Measurements from ENCODE around the gene CAPN1. TPM values are rescaled to one million over a fixed set of nuclear protein-coding genes. Genes with fewer than 3 reads are reported as not detected.
"Not testable (repeated sequence)": the region's sequence is repeated elsewhere in the genome, so short reads cannot be mapped to it uniquely, and the experiment has no call there.

The CAPN1 gene
- total RNA-seq = 235 and 239 TPM in 2 replicates

DNA sequence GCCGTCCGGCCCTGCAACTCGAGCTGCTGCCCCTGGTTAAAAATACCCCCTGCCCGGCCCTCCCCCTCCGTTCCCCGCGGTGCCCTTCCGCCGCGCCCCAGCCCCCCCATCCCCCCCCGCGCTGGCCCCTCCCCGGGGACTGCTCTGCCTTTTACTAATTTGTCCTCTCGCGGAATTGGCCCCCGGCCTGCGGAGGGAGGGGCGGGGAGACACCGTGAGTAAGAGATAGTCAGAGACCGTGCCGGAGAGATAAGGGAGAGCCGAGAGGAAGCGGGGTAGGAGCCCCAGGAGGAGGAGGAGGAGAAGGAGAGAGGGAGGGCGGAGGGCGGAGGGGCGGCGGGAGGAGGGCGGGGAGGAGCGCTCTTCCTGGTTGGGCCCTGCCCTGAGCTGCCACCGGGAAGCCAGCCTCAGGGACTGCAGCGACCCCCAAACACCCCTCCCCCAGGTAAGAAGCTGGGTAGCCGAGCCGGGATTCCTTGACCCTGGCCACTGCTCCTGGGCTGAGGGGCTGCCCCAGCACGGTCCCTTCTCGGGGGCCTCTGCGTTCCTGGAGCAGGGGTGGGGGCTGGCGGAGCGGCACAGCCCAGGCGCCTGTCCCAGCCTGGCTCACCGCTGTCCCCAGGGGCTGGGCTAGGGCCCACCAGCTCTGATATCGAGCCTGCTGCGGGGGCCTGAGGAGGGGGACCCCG, at the start of gene CAPN1:
Gene CAPN1, plus strand, starts transcription at position 360 of the 689 bp plus-strand sequence. CDS start 774 bp downstream, outside the sequence.
- no peak for DNase-seq (ENCODE audit: extremely low read depth, low read depth, low spot score)

DNA sequence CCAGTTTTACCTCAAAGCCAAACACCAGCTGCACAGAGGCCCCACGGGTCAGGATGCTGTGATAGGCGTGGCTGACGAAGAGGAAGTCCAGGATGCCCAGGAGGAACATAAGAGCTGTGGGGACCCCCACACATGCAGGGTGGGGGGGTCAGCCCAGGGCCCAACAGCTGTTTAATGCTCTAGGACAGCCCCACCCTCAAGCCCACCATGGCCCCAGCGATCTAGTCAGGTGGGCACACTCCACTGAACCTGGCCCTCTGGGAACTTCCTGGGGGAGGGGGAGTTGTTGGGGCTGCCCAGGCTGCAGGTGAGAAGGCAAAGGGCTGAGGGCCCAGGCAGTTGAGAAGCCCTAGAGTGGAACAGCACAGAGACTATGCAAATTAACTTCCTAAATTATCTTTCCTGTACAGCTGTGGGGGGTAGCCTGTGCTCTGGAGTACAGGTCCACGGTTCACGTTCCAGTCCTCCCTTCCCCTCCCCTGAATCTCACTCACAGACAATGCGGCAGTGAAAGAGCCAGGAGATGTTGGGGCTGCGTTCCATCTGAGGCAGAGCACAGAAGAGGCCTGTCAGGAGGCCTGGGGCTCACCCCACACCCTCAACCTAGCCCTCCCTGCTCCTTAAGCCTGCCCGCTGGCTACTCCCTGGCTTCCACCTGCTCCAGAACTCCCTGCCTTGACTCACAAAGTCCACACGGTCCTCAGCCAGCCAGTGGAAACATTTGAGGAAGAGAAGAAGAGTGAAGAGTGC, 49.3 kb upstream of the CAPN1 start:
- no peak for DNase-seq (ENCODE audit: extremely low read depth, low read depth, low spot score)

DNA sequence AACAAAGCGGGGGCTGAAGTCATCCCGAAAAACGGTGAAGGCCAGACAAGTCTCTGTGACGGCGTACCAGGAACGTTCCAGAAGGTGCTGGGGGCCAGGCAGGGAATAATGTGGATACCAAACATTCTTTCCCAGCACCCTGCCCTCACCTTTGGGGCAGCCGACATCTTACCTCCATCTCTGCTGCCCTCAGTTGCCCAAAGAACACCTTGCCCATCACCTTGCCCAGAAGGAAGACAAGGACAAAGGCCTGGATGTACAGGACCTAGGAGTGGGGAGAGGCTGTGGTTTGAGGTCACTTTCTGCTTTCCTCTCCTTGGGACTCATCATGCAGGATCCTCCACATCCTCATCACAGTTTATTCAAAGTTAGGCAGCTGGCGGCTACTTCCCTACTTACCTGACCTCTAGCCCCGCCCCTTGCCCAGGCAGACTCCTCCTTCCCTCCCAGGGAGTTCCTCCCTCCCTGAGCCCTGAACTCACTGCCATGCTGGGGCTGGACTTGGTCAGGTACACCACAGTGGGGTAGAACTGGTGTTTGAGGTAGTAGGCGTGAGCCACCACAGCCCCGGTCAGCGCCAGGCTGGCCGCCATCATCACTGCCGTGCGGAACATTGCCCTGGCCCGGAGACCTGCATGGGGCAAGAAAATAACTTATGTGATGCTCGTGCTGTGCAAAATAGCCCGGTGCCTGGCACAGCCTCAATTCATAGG, 48.6 kb upstream of the CAPN1 start:
- no peak for DNase-seq (ENCODE audit: extremely low read depth, low read depth, low spot score)

DNA sequence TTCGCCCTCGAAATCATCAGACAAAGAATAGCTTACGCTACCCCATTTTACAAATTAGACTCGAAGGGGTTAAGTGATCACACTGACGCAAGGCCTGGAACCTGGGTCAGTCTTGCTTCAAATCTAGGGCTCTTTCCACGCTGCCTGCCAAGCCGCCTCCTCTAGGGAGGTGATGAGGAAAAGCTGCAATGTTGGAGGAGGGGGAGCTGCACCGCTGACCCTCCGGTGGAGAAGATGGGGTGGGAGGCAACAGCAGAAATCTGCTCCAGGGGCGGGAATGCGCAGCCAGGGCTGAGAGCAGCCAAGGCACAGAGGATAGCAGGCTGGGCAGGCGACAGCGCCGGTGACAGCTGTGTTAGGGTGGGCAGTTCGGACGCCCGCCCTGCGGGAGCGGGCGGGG, 48.0 kb upstream of the CAPN1 start:
- DNase-seq (ENCODE audit: extremely low read depth, low read depth, low spot score) = no peak

DNA sequence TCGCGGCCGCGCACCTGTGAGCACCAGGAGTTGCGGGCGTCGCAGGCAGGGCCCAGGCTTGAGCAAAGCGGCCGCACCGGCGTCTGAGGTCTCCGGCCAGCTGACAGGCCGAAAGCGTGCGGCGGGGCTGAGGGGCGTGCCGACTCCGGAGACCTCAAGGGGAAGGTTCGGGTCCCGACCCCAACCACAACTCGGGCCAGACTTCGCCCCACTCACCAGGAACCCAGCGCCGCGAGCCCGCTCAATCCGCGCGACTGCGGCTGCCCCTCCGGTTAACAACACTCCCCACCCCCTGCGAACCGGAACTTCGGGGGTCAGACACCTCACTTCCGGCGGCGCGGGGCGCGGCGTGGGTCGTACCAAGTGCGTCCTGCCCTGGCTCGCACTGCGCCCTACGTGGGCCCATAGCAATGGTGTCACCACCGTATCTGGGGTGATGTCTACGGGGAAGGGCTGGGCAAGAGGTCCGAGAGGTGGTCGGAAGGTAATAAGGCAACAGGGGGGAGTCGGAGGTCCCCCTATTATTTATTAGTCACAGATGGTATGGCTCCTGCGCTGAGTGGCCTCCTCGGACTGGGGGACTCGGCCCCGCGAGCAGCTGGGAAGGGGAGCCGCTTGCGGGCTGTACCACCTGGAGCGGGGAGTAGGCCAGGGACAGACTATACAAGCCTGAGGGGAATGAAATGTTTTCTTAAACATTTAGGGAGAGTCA, 47.3 kb upstream of the CAPN1 start, which contains the start of gene SYVN1:
Gene SYVN1, minus strand, starts transcription at position 280 of the 712 bp plus-strand sequence. CDS start 918 bp downstream, outside the sequence.
- DNase-seq (ENCODE audit: extremely low read depth, low read depth, low spot score) = no peak

DNA sequence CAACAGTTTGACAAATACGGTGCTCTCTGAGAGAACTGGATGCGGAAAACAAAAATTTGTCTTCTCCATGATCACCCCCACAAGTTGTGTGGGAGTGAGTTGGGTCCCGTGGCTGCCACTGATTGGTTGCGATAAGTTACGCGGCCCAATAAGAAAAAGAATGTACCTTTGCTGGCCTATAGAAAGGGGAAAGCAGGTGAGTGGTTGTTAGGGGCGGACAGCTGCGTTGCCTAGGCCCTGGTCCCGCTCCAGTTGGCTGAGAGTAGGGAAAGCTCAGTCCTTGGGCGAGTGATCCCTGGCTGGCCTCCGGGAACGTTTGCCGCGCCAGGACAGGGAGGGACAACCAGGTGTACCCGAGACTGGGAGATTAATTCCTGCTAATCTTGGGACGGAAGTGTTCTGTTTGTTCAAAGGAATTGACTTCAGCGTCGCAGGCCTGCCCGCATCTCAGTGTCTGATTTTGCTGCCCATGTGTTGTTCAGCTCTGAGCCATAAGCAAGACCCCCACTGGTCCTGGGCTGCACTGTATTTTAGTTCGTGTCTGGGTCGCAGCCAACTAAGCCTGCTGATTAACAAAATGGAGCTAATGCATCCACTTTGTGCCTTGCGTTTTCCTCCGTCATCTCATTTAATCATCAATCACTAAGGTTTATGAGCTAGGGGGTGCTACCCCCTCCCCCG, 46.6 kb upstream of the CAPN1 start:
- peak; percentile 85 for DNase-seq (ENCODE audit: extremely low read depth, low read depth, low spot score)

DNA sequence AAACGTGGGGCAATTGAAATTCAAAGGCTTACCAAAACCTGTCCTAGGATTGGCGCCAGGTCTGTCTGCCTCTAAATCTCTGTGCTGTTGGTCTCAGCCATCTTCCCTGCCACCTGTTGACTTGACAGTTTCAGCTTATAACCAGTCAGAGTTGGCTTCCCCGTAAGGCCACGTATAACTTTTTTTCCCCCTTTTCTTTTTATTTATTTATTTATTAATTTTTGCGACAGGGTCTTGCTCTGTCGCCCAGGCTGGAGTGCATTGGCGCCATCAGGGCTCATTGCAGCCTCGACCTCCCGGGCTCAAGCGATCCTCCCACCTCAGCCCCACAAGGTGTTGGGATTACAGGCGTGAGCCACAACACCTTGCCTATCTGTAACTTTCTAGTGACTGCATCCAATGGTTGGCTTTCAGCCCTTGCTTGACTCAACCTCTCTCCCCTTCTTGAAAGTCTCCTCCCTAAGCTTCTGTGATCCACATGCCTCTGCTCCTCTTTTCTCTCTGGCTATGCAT, 46.0 kb upstream of the CAPN1 start:
- DNase-seq (ENCODE audit: extremely low read depth, low read depth, low spot score) = no peak

DNA sequence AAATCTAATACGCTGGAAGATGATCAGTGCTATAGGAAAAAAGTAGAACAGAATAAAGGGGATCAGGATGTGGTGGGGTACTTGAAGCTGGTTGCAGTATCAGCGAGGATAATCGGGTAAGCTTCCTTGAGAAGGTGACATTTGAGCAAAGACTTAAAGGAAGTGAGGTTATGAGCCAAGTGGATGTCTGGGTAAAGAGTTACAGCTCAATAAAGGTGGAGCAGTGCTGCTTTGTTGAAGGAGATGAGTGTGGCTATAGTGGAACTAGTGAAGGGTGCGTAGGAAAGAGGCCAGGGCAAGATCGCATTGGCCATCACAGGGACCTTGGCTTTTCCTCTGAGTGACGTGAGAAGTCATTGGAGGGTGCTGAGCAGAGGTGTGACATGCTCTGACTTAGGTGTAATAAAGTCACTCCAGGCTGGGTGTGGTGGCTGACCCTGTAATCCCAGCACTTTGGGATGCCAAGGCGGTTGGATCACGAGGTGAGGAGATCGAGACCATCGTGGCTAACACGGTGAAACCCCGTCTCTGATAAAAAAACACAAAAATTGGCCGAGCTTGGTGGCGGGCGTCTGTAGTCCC, 45.1 kb upstream of the CAPN1 start:
- DNase-seq (ENCODE audit: extremely low read depth, low read depth, low spot score) = no peak

DNA sequence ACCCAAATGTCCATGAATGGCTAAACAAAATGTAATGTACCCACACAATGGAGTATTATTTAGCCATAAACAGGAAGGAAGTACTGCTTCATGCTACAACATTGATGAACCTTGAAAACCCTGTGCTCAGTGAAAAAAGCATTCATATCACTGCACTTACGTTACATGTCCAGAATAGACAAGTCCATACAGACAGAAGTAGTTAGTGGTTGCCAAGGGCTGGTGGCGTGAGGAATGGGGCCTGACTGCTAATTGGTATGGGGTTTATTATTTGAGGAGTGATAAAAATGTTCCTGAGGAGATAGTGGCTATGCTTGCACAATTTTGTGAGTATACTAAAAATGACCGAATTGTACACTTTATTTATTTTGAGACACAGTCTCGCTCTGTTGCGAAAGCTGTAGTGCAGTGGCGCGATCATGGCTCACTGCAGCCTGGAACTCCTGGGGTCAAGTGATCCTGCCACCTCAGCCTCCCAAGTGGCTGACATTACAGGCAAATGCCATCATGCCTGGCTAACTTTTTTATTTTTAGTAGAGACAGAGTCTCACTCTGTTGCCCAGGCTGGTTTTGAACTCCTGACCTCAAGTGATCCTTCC, 39.7 kb upstream of the CAPN1 start:
- DNase-seq (ENCODE audit: extremely low read depth, low read depth, low spot score) = no peak

DNA sequence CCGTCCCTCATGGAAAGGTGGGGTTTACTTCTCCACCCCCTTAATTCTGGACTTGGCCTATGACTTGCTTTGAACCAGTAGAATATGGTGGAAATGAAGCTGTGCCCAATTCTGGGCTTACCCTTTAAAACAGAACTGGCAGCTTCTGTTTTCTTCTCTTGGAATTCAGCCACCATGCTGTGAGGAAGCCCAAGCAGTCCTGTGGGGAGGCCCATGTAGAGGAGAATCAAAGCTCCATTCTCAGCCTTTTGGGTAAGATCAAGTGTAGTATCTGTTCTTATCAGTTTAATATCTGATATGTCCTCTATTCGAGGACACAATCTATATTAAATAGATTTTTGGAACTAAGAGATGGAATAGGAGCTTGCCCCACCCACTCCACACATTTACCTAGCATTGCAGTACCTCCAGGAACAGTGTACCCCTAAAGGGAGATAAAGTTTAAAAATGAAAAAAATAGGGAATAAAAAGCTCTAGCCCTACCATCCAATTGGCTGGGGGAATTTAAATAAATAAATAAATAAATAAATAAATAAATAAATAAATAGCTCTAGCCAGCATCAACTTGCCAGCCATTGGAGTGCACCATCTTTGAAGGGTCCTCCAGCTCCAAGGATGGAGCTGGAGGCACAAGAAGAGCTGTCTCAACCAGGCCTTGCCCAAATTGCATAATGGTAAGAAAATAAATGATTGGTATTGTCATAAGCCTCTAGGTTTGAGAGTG, 34.2 kb upstream of the CAPN1 start:
- no peak for DNase-seq (ENCODE audit: extremely low read depth, low read depth, low spot score)

DNA sequence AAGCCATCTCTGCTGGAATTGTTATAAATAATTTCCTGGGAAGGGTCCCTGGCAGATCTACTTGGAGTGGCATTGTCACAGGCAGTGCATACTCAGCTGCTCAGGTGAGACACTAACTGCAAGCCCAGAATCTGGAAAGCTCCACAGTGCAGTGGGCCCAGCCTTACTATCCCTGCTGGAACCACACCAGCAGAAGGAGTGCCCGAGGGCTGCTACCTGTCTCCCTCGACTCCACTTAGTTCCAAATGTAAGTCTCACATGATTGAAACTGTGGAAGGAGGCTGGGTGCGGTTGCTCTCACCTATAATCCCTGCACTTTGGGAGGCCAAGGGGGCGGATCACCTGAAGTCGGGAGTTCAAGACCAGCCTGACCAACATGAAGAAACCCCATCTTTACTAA, 33.1 kb upstream of the CAPN1 start:
- DNase-seq (ENCODE audit: extremely low read depth, low read depth, low spot score) = no peak

DNA sequence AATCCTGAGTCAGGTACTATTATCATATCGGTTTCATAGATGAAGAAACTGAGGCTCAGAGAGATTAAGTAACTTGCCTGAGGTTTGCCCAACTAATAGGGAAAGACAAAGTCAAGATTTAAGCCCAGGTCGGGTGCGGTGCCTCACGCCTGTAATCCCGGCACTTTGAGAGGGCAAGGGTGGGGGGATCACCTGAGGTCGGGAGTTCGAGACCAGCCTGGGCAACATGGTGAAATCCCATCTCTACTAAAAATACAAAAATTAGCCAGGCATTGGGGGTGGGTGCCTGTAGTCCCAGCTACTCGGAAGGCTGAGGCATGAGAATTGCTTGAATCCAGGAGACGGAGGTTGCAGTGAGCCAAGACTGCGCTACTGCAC, 31.6 kb upstream of the CAPN1 start:
- not testable (repeated sequence) for DNase-seq (ENCODE audit: extremely low read depth, low read depth, low spot score)

DNA sequence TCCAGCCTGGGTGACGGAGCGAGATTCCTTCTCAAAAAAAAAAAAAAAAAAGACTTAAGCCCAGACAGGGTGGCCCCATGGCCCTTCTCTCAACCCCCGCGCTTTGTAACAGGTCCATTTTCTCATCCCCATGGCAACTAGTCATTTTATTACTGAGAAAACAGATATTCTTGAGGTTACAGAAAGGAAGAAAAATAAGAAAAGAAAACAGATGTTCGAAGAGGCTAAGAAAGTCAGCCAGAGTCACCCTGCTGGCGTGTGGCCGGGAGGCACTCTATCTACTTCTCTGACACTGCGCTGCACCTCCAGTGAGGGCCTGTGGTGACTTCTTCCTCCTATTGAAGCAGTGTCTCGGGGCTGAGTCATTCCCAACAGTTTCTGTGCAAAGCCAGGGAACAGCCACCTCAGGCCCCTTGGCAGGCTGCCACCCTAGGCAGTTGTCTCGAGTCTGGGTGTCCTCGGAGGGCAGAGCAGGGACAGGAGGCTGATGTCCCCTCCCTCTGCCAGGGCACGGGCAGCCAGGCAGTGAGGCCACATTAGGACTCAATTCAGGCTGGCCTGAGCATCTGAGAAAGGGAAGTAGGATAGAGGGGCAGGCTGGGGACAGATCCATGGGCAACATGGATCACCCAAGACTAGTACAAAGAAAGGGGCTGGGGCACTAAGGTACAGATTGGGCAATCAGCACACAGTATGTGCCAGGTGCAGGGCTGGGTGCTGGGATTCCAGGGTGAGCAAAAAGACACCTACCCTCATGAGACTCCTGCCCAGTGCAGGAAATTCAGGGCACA, 31.0 kb upstream of the CAPN1 start:
- DNase-seq (ENCODE audit: extremely low read depth, low read depth, low spot score) = no peak

DNA sequence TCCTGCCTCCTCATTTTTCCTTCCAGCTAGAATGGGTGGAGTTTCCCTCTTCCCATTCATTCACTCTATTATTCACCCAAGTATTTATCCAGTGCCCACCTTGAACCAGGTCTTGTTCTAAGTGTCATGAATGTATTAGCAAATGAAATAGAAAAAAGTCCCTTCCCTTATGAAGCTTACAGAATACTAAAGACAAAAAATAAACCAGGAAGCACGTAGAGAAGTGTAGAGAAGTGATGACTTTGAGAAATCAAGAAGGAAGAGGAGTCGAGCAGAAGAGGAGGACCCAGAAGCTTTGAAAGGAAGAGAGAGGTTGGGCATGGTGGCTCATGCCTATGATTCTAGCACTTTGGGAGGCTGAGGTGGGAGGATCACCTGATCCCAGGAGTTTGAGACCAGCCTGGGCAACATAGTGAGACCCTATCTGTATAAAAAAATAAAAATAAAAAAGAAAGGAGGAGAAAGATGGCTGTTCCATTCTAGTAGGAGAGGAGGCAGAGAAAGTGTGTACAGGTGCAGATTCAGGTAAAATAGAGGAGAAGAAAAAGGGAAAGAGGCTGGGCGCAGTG, 30.3 kb upstream of the CAPN1 start:
- DNase-seq (ENCODE audit: extremely low read depth, low read depth, low spot score) = no peak

DNA sequence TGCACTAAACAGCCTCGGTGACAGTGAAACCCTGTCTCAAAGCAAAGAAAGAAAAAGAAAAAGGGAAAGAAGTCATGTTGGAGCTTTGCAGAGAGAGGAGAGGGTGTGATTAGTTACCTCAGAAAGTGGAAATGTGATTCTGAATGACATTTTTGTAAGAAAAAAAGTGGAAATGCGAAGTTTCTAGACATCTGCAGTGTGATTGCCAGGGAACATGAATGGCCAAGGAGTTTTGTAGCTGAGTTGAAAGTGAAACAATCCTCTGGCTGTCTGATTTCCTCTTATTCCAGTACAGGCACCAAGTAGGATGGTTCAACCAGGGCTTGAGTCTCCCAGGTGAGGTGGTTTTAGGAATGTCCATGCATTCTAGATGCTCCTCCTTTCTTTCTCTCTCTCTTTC, 29.6 kb upstream of the CAPN1 start:
- no peak for DNase-seq (ENCODE audit: extremely low read depth, low read depth, low spot score)

DNA sequence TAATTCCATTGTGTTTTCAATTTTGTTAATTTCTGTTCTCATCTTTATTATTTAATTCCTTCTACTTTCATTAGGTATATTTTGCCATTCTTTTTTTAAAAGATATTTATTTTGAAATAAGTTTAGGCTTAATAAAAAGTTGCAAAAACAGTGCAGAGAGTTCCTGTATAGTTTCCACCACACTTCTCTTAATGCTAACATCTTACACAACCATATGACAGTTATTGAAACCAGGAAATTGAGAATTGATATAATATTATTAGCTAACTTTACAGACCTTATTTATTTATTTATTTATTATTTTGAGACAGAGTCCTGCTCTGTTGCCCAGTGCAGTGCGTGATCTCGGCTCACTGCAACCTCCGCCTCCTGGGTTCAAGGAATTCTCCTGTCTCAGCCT, 25.5 kb upstream of the CAPN1 start:
- DNase-seq (ENCODE audit: extremely low read depth, low read depth, low spot score) = no peak

DNA sequence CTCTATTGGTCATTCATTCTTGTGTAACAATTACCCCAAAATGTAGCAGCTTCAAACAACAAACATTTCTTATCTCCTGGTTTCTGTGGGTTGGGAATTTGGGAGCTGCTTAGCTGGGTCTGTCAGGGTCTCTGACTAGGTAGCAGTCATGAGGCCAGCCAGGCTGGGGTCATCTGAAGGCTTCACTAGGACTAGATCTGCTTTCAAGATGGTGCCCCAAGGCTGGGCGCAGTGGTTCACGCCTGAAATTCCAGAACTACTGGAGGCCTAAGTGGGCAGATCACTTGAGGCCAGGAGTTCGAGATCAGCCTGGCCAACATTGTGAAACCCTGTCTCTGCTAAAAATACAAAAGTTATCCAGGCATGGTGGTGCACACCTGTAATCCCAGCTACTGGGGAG, 24.8 kb upstream of the CAPN1 start:
- no peak for DNase-seq (ENCODE audit: extremely low read depth, low read depth, low spot score)

DNA sequence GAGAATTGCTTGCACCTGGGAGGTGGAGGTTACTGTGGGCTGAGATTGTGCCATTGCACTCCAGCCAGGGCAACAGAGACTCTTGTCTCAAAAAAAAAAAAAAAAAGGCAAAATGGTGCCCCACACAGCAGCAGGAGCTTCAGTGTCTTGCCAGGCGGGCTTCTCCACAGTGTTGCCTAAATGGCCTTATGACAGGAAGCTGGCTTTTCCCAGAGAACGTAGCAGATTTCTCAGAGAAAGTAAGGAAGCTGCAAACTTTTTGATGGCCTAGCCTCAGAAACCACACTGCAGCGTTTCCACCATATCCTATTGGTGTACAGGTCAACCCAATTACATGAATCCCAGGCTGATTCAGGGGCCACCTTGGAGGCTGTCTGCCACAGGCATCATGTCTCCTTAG, 24.4 kb upstream of the CAPN1 start:
- DNase-seq (ENCODE audit: extremely low read depth, low read depth, low spot score) = no peak

Measured in glomerular endothelial cell (primary cell).